CD8-positive, alpha-beta memory T cell (primary cell): ENCODE data around the gene BORA. TPM values are rescaled to one million over a fixed set of nuclear protein-coding genes. Genes with fewer than 3 reads are reported as not detected.
A peak's percentile ranks its signal among the peaks of the same experiment; 100 is the strongest.
"Not testable (repeated sequence)": the region's sequence is repeated elsewhere in the genome, so short reads cannot be mapped to it uniquely, and the experiment has no call there.

Experiments
- CTCF ChIA-PET: fragments of 350-600 bp; sonication (Branson Sonifier 250); formaldehyde crosslinking; loops from one replicate; lab custom pipeline; 2021; ENCODE audit warnings: antibody characterized with exemption; lab: Charles Lee
- POLR2A ChIA-PET: fragments of 350-600 bp; sonication (Branson Sonifier 250); formaldehyde crosslinking; loops from one replicate; lab custom pipeline; 2021; ENCODE audit warnings: antibody characterized with exemption; lab: Charles Lee
- DNase-seq, 5 donors: peaks; one replicate each; pipeline versions ENCODE4 v3.0.0 to v3.0.0-alpha.2; 2020 to 2022; ENCODE audit warnings: mixed read lengths in 1 of 5
- H3K27ac ChIP-seq: one replicate; pipeline ENCODE4 v1.7.0; 2013; ENCODE audit warnings: low read depth, mild to moderate bottlenecking, low read length, moderate library complexity
- H3K27me3 ChIP-seq: 2 replicates; pipeline ENCODE4 v1.7.0; 2013; ENCODE audit warnings: low read length, mild to moderate bottlenecking; ENCODE audit not compliant: insufficient read depth, poor library complexity, severe bottlenecking
- H3K36me3 ChIP-seq: 2 replicates; pipeline ENCODE4 v1.7.0; 2013; ENCODE audit warnings: mild to moderate bottlenecking, low read length, moderate library complexity; ENCODE audit not compliant: insufficient read depth
- H3K4me1 ChIP-seq: 2 replicates; pipeline ENCODE4 v1.7.0; 2013; ENCODE audit warnings: mild to moderate bottlenecking, low read length, moderate library complexity; ENCODE audit not compliant: insufficient read depth
- H3K4me3 ChIP-seq: 2 replicates; pipeline ENCODE4 v1.7.0; 2013; ENCODE audit warnings: mild to moderate bottlenecking, low read length
- H3K9me3 ChIP-seq: 2 replicates; pipeline ENCODE4 v1.7.0; 2013; ENCODE audit warnings: mild to moderate bottlenecking, low read length
- H3K27ac Mint-ChIP-seq, 8 donors: one replicate each; pipeline ENCODE4 v1.8.0; 2020 to 2021; ENCODE audit warnings: mixed read lengths in 8 of 8, mild to moderate bottlenecking in 6 of 8, inconsistent platforms in 3 of 8, moderate library complexity in 3 of 8
- H3K27me3 Mint-ChIP-seq, 2 donors: one replicate each; pipeline ENCODE4 v1.8.0; 2020 to 2021; ENCODE audit warnings: mixed read lengths in 2 of 2, mild to moderate bottlenecking in 1 of 2, moderate library complexity in 1 of 2
- H3K36me3 Mint-ChIP-seq, 3 donors: one replicate each; pipeline ENCODE4 v1.8.0; 2020 to 2021; ENCODE audit warnings: mixed read lengths in 3 of 3, inconsistent platforms in 1 of 3, mild to moderate bottlenecking in 1 of 3
- H3K4me1 Mint-ChIP-seq, 3 donors: one replicate each; pipeline ENCODE4 v1.8.0; 2020 to 2021; ENCODE audit warnings: mixed read lengths in 3 of 3, inconsistent platforms in 1 of 3, mild to moderate bottlenecking in 1 of 3
- H3K4me3 Mint-ChIP-seq, 7 donors: one replicate each; pipeline ENCODE4 v1.8.0; 2020 to 2021; ENCODE audit warnings: mixed read lengths in 7 of 7, mild to moderate bottlenecking in 6 of 7, moderate library complexity in 4 of 7, inconsistent platforms in 2 of 7
- H3K9me3 Mint-ChIP-seq, 5 donors: one replicate each; pipeline ENCODE4 v1.8.0; 2020 to 2022; ENCODE audit warnings: mixed read lengths in 5 of 5, mild to moderate bottlenecking in 3 of 5, moderate library complexity in 2 of 5, inconsistent platforms in 1 of 5
- polyA plus RNA-seq: library from polyadenylated mRNA; unstranded; fragments of 300-500 nt; fragmentation: Illumina TruSeq; gene quantifications from one replicate; pipeline ENCODE4 v1.2.3, GENCODE V29; 2021
- total RNA-seq, 2 experiments: library from RNA; stranded (reverse); gene quantifications; one replicate each; pipeline ENCODE4 v1.2.3, GENCODE V29; 2021

BORA gene
- total and polyA plus RNA-seq, 3 experiments from 2014 or later: 7.8 to 12.1 (median 10.7) TPM

GRCh38 chr13:72774019-72774418, 46.3 kb downstream of the BORA start:
- no peaks in the 10 kb centered on the region for H3K27me3 Mint-ChIP-seq
- Histone ChIP-seq H3K4me3 (no peak overlapping the region), H3K4me1 (peaks cover 8% of the 10 kb centered on the region), H3K36me3 (peaks cover 71% of the 10 kb centered on the region), H3K9me3 (no peaks in the 10 kb centered on the region), H3K27ac (no peak overlapping the region), H3K27me3 (no peaks in the 10 kb centered on the region)
- ChIA-PET POLR2A (no interaction called here), CTCF (no interaction called here)
- H3K27ac Mint-ChIP-seq: no peak overlapping the region
- no peaks in the 10 kb centered on the region for H3K9me3 Mint-ChIP-seq
- peaks cover 8 to 84% (median 21%) of the 10 kb centered on the region in 3 donors for H3K36me3 Mint-ChIP-seq
- no peak for DNase-seq
- H3K4me1 Mint-ChIP-seq: peaks cover 17 to 33% (median 31%) of the 10 kb centered on the region in 3 donors
- H3K4me3 Mint-ChIP-seq: no peak overlapping the region

GRCh38 chr13:72781451-72782439, 54.0 kb downstream of the BORA start, which contains the start of the genes DIS3 and PIBF1:
Gene DIS3 (minus strand): TSS chr13:72781900. CDS start chr13:72781832, 68 bp downstream.
Gene PIBF1 (plus strand): TSS chr13:72782133. CDS start chr13:72783470, 1,337 bp downstream.
- Mint-ChIP-seq H3K27me3 (peaks cover 0 to 2% of the 10 kb centered on the region in 2 donors), H3K4me3 (peak within 1 kb of the TSS; percentile 91 to 100 (median 99)), H3K9me3 (no peaks in the 10 kb centered on the region), H3K36me3 (peaks cover 6 to 55% (median 11%) of the 10 kb centered on the region in 3 donors), H3K27ac (peak within 1 kb of the TSS; percentile 79 to 100 (median 98)), H3K4me1 (peaks cover 65 to 83% (median 79%) of the 10 kb centered on the region in 3 donors)
- Histone ChIP-seq H3K27me3 (no peaks in the 10 kb centered on the region), H3K36me3 (peaks cover 15% of the 10 kb centered on the region), H3K4me3 (peak within 1 kb of the TSS; percentile 89), H3K9me3 (no peaks in the 10 kb centered on the region), H3K27ac (peak within 1 kb of the TSS; percentile 89), H3K4me1 (peaks cover 51% of the 10 kb centered on the region)
- POLR2A ChIA-PET: interaction anchor here (0.7 to 1.0 kb wide), 2 partner anchors 54 to 953 kb away, joined by 3 to 4 read pairs; partner anchors contain the start of genes BORA and MZT1
- CTCF ChIA-PET: interaction anchor here (1.1 kb wide), 1 partner anchor 54 kb away, joined by 3 read pairs; the partner anchor contains the start of genes BORA and MZT1
- peak; percentile 94 to 96 (median 95) for DNase-seq

- no peaks in the 10 kb centered on the region for H3K9me3 Mint-ChIP-seq
- ChIA-PET POLR2A (no interaction called here), CTCF (no interaction called here)
- peak overlapping the region; percentile 89 for H3K4me3 ChIP-seq
- H3K36me3 Mint-ChIP-seq: peaks cover 6 to 49% (median 10%) of the 10 kb centered on the region in 3 donors
- peaks cover 6% of the 10 kb centered on the region for H3K36me3 ChIP-seq
- no peaks in the 10 kb centered on the region for H3K27me3 ChIP-seq
- DNase-seq: no peak
- H3K4me1 ChIP-seq: peaks cover 46% of the 10 kb centered on the region
- H3K4me1 Mint-ChIP-seq: peaks cover 59 to 76% (median 75%) of the 10 kb centered on the region in 3 donors
- H3K9me3 ChIP-seq: no peaks in the 10 kb centered on the region
- H3K27ac ChIP-seq: peak overlapping the region; percentile 89
- peak overlapping the region; percentile 79 to 100 (median 98) for H3K27ac Mint-ChIP-seq
- H3K27me3 Mint-ChIP-seq: peaks cover 0 to 2% of the 10 kb centered on the region in 2 donors
- H3K4me3 Mint-ChIP-seq: peak overlapping the region; percentile 91 to 100 (median 99)
These were observed 55.0 kb downstream of the BORA start for GRCh38 chr13:72782717-72783116.

GRCh38 chr13:72784679-72785078, 57.0 kb downstream of the BORA start:
- CTCF ChIA-PET: interaction anchor here (1.0 kb wide), 1 partner anchor 23 kb away, joined by 4 read pairs; no protein-coding TSS in a partner anchor
- H3K27ac ChIP-seq, POLR2A ChIA-PET, H3K9me3 ChIP-seq, DNase-seq, H3K27me3 Mint-ChIP-seq, H3K36me3 ChIP-seq, H3K27me3 ChIP-seq, H3K9me3 Mint-ChIP-seq, H3K4me3 ChIP-seq: not testable (repeated sequence)
- peaks cover 36% of the 10 kb centered on the region for H3K4me1 ChIP-seq
- Mint-ChIP-seq H3K36me3 (peaks cover 6 to 38% (median 6%) of the 10 kb centered on the region in 3 donors), H3K27ac (peak overlapping the region in 4 of 8 donors; percentile 17 to 59 (median 42)), H3K4me1 (peaks cover 54 to 71% (median 70%) of the 10 kb centered on the region in 3 donors), H3K4me3 (peak overlapping the region in 5 of 7 donors; percentile 6 to 61 (median 21))

- no peak overlapping the region for H3K27ac ChIP-seq
- no peaks in the 10 kb centered on the region for H3K27me3 ChIP-seq
- no peaks in the 10 kb centered on the region for H3K9me3 Mint-ChIP-seq
- H3K9me3 ChIP-seq: no peaks in the 10 kb centered on the region
- H3K4me1 ChIP-seq: peaks cover 16% of the 10 kb centered on the region
- no peak for DNase-seq
- ChIA-PET POLR2A (no interaction called here), CTCF (no interaction called here)
- H3K36me3 ChIP-seq: peaks cover 4% of the 10 kb centered on the region
- H3K4me1 Mint-ChIP-seq: peaks cover 27 to 52% (median 50%) of the 10 kb centered on the region in 3 donors
- H3K36me3 Mint-ChIP-seq: peaks cover 6 to 41% (median 11%) of the 10 kb centered on the region in 3 donors
- peak overlapping the region in 2 of 8 donors; percentile 13 to 35 for H3K27ac Mint-ChIP-seq
- H3K27me3 Mint-ChIP-seq: no peaks in the 10 kb centered on the region
- H3K4me3 ChIP-seq: no peak overlapping the region
- no peak overlapping the region for H3K4me3 Mint-ChIP-seq
These were observed 61.1 kb downstream of the BORA start for GRCh38 chr13:72788831-72789230.

- Histone ChIP-seq H3K4me1 (no peaks in the 10 kb centered on the region), H3K9me3 (no peaks in the 10 kb centered on the region), H3K27ac (no peak overlapping the region), H3K27me3 (no peaks in the 10 kb centered on the region), H3K4me3 (no peak overlapping the region), H3K36me3 (peaks cover 6% of the 10 kb centered on the region)
- ChIA-PET CTCF (no interaction called here), POLR2A (no interaction called here)
- Mint-ChIP-seq H3K27me3 (no peaks in the 10 kb centered on the region), H3K9me3 (no peaks in the 10 kb centered on the region), H3K36me3 (peaks cover 10 to 58% (median 22%) of the 10 kb centered on the region in 3 donors), H3K4me3 (no peak overlapping the region), H3K4me1 (peaks cover 18 to 35% (median 34%) of the 10 kb centered on the region in 3 donors), H3K27ac (peak overlapping the region in 1 of 8 donors; percentile 14)
- DNase-seq: no peak
These were observed 64.9 kb downstream of the BORA start for GRCh38 chr13:72792640-72793039.

GRCh38 chr13:72798817-72799216, 71.1 kb downstream of the BORA start:
- no peaks in the 10 kb centered on the region for H3K9me3 ChIP-seq
- H3K27ac ChIP-seq: no peak overlapping the region
- H3K27me3 Mint-ChIP-seq: no peaks in the 10 kb centered on the region
- H3K27ac Mint-ChIP-seq: no peak overlapping the region
- H3K4me1 ChIP-seq: no peaks in the 10 kb centered on the region
- no peak overlapping the region for H3K4me3 ChIP-seq
- CTCF ChIA-PET: interaction anchor here (1.5 kb wide), 1 partner anchor 9 kb away, joined by 3 read pairs; no protein-coding TSS in a partner anchor
- H3K36me3 ChIP-seq: peaks cover 3% of the 10 kb centered on the region
- peaks cover 19 to 25% (median 21%) of the 10 kb centered on the region in 3 donors for H3K4me1 Mint-ChIP-seq
- no peak overlapping the region for H3K4me3 Mint-ChIP-seq
- H3K9me3 Mint-ChIP-seq: no peaks in the 10 kb centered on the region
- POLR2A ChIA-PET: no interaction called here
- DNase-seq: no peak
- no peaks in the 10 kb centered on the region for H3K27me3 ChIP-seq
- H3K36me3 Mint-ChIP-seq: peaks cover 5 to 67% (median 30%) of the 10 kb centered on the region in 3 donors
